H9 (cell line): ENCODE results near the gene USP37. TPM values are rescaled to one million over a fixed set of nuclear protein-coding genes. Genes with fewer than 3 reads are reported as not detected.

Experiments used
- DNase-seq: peaks from one replicate; pipeline ENCODE4 v3.0.0-alpha.2; 2017
- H2AFZ ChIP-seq: one replicate; pipeline ENCODE4 v1.6.1; 2013; ENCODE audit warnings: mild to moderate bottlenecking, low read length, control low read depth, moderate library complexity
- H2AK5ac ChIP-seq: 2 replicates; pipeline ENCODE4 v1.6.1; 2013; ENCODE audit warnings: low read length, control low read depth, mixed read lengths; ENCODE audit not compliant: insufficient read length
- H2BK120ac ChIP-seq: one replicate; pipeline ENCODE4 v1.6.1; 2013; ENCODE audit warnings: low read depth, mild to moderate bottlenecking, low read length, control low read depth, inconsistent platforms; ENCODE audit not compliant: poor library complexity, severe bottlenecking
- H2BK12ac ChIP-seq: 2 replicates; pipeline ENCODE4 v1.6.1; 2013; ENCODE audit warnings: low read length, control low read depth, mixed read lengths, low read depth; ENCODE audit not compliant: insufficient read length
- H2BK15ac ChIP-seq: 2 replicates; pipeline ENCODE4 v1.6.1; 2013; ENCODE audit warnings: low read depth, low read length, control low read depth
- H2BK20ac ChIP-seq: one replicate; pipeline ENCODE4 v1.6.1; 2013; ENCODE audit warnings: low read depth, mild to moderate bottlenecking, low read length, control low read depth, inconsistent platforms; ENCODE audit not compliant: poor library complexity, severe bottlenecking
- H2BK5ac ChIP-seq: 2 replicates; pipeline ENCODE4 v1.6.1; 2013; ENCODE audit warnings: low read length, control low read depth, mixed read lengths; ENCODE audit not compliant: insufficient read length
- H3K14ac ChIP-seq: 2 replicates; pipeline ENCODE4 v1.6.1; 2013; ENCODE audit warnings: low read length, control low read depth; ENCODE audit not compliant: insufficient read depth
- H3K18ac ChIP-seq: 2 replicates; pipeline ENCODE4 v1.6.1; 2013; ENCODE audit warnings: low read depth, mild to moderate bottlenecking, mixed read lengths, low read length, control low read depth; ENCODE audit not compliant: insufficient read length
- H3K23ac ChIP-seq: 2 replicates; pipeline ENCODE4 v1.6.1; 2013; ENCODE audit warnings: low read length, control low read depth, mixed read lengths, low read depth; ENCODE audit not compliant: insufficient read length
- H3K23me2 ChIP-seq: 2 replicates; pipeline ENCODE4 v1.6.1; 2013; ENCODE audit warnings: low read depth, mild to moderate bottlenecking, mixed read lengths, low read length, control low read depth; ENCODE audit not compliant: insufficient read length, poor library complexity, severe bottlenecking
- H3K27ac ChIP-seq: 2 replicates; pipeline ENCODE4 v1.5.1; 2013; ENCODE audit warnings: low read length, control low read depth, mixed read lengths, low read depth; ENCODE audit not compliant: insufficient read length
- H3K27me3 ChIP-seq: 2 replicates; pipeline ENCODE4 v1.6.1; 2013; ENCODE audit warnings: low read length, control low read depth, inconsistent platforms; ENCODE audit not compliant: insufficient read depth
- H3K4ac ChIP-seq: 2 replicates; pipeline ENCODE4 v1.6.1; 2013; ENCODE audit warnings: low read depth, mild to moderate bottlenecking, control low read depth, inconsistent platforms, low read length, moderate library complexity
- H3K4me1 ChIP-seq: 2 replicates; pipeline ENCODE4 v1.6.1; 2013; ENCODE audit warnings: low read length, control low read depth, inconsistent platforms; ENCODE audit not compliant: insufficient read depth
- H3K4me2 ChIP-seq: 2 replicates; pipeline ENCODE4 v1.6.1; 2013; ENCODE audit warnings: low read length, control low read depth, mixed read lengths; ENCODE audit not compliant: insufficient read length, insufficient read depth
- H3K56ac ChIP-seq: 2 replicates; pipeline ENCODE4 v1.6.1; 2013; ENCODE audit warnings: low read depth, mild to moderate bottlenecking, mixed read lengths, low read length, control low read depth; ENCODE audit not compliant: insufficient read length
- H3K79me1 ChIP-seq: 2 replicates; pipeline ENCODE4 v1.6.1; 2013; ENCODE audit warnings: low read depth, mild to moderate bottlenecking, moderate library complexity, low read length, control low read depth, inconsistent platforms; ENCODE audit not compliant: insufficient read depth, poor library complexity, severe bottlenecking
- H3K79me2 ChIP-seq: 2 replicates; pipeline ENCODE4 v1.6.1; 2013; ENCODE audit warnings: low read length, control low read depth, inconsistent platforms; ENCODE audit not compliant: insufficient read depth
- H3K9ac ChIP-seq: 2 replicates; pipeline ENCODE4 v1.6.1; 2013; ENCODE audit warnings: low read length, control low read depth, mixed read lengths; ENCODE audit not compliant: insufficient read length; ENCODE audit errors: extremely low read depth
- H3K9me3 ChIP-seq: one replicate; pipeline ENCODE4 v1.6.1; 2013; ENCODE audit warnings: low read depth, low read length, inconsistent platforms; ENCODE audit not compliant: control insufficient read depth
- H3T11ph ChIP-seq: one replicate; pipeline ENCODE4 v1.6.1; 2013; ENCODE audit warnings: mild to moderate bottlenecking, low read length, control low read depth, inconsistent platforms
- H4K20me1 ChIP-seq: one replicate; pipeline ENCODE4 v1.6.1; 2013; ENCODE audit not compliant: control insufficient read depth, insufficient read length, insufficient read depth
- H4K5ac ChIP-seq: 2 replicates; pipeline ENCODE4 v1.6.1; 2013; ENCODE audit warnings: low read depth, mild to moderate bottlenecking, mixed read lengths, low read length, control low read depth; ENCODE audit not compliant: insufficient read length
- H4K8ac ChIP-seq: replicated peaks from 2 replicates; pipeline ENCODE4 v1.6.1; 2013; ENCODE audit warnings: low read length, control low read depth, mixed read lengths, low read depth; ENCODE audit not compliant: insufficient read length
- H4K91ac ChIP-seq: 2 replicates; pipeline ENCODE4 v1.6.1; 2013; ENCODE audit warnings: low read depth, mild to moderate bottlenecking, moderate library complexity, mixed read lengths, low read length, control low read depth; ENCODE audit not compliant: insufficient read length
- H3K27ac Mint-ChIP-seq, 3 experiments: 2 replicates in 2 of 3; 3 replicates in 1 of 3; pipeline ENCODE4 v1.8.0; 2020 to 2021; ENCODE audit warnings: mixed read lengths in 3 of 3, mild to moderate bottlenecking in 1 of 3, moderate library complexity in 1 of 3
- H3K27me3 Mint-ChIP-seq: 2 replicates; pipeline ENCODE4 v1.8.0; 2021; ENCODE audit warnings: low read depth, mild to moderate bottlenecking, moderate library complexity, mixed read lengths
- H3K36me3 Mint-ChIP-seq, 3 experiments: 2 replicates in 2 of 3; 3 replicates in 1 of 3; pipeline ENCODE4 v1.8.0; 2020 to 2021; ENCODE audit warnings: low read depth in 3 of 3, mixed read lengths in 3 of 3; ENCODE audit not compliant: insufficient read depth in 1 of 3
- H3K4me1 Mint-ChIP-seq, 2 experiments: 2 replicates each; pipeline ENCODE4 v1.8.0; 2020; ENCODE audit warnings: mixed read lengths in 2 of 2
- H3K4me3 Mint-ChIP-seq, 2 experiments: 2 replicates in 1 of 2; 3 replicates in 1 of 2; pipeline ENCODE4 v1.8.0; 2020 to 2021; ENCODE audit warnings: mild to moderate bottlenecking in 2 of 2, mixed read lengths in 2 of 2, moderate library complexity in 1 of 2
- H3K9me3 Mint-ChIP-seq, 2 experiments: 2 replicates in 1 of 2; 3 replicates in 1 of 2; pipeline ENCODE4 v1.8.0; 2020; ENCODE audit warnings: mild to moderate bottlenecking in 2 of 2, mixed read lengths in 2 of 2, moderate library complexity in 1 of 2
- CTCF ChIP-seq: fragments of 200-600 bp; sonication (generic); conservative IDR thresholded peaks from 3 replicates; pipeline ENCODE4 v1.8.0; 2021; ENCODE audit warnings: antibody characterized with exemption, mild to moderate bottlenecking
- WGBS: extraction: QIAGEN DNeasy Blood & Tissue Kit; methylation state at CpG from one replicate; pipeline ENCODE4 v1.1.7; 2013; ENCODE audit warnings: missing lambda C conversion rate, low lambda C conversion rate, mixed read lengths; ENCODE audit not compliant: insufficient read length; ENCODE audit errors: extremely low coverage; 5-methylcytosine and 5-hydroxymethylcytosine counted together
- total RNA-seq: library from RNA; stranded (reverse); gene quantifications from 2 replicates; pipeline ENCODE4 v1.2.1, GENCODE V29; 2021

Gene USP37
- total RNA-seq, 1 experiment from 2014 or later = 34.9 TPM

GRCh38 chr2:218615868-218616315 lies 47.7 kb upstream of the USP37 start:
- no peak overlapping the region for H2BK120ac ChIP-seq
- no peak overlapping the region for H3K56ac ChIP-seq
- H4K5ac ChIP-seq = no peak overlapping the region
- H3K27me3 ChIP-seq = no peaks in the 10 kb centered on the region
- H3K4me1 Mint-ChIP-seq = no peaks in the 10 kb centered on the region
- TF ChIP-seq CTCF = no peak
- no peaks in the 10 kb centered on the region for H4K20me1 ChIP-seq
- H3K79me1 ChIP-seq = no peaks in the 10 kb centered on the region
- no peaks in the 10 kb centered on the region for H3K9me3 ChIP-seq
- H3K23me2 ChIP-seq = no peaks in the 10 kb centered on the region
- no peak overlapping the region for H3K18ac ChIP-seq
- H3K9ac ChIP-seq = no peak overlapping the region
- H2BK20ac ChIP-seq = no peak overlapping the region
- no peaks in the 10 kb centered on the region for H3K4me1 ChIP-seq
- H3K14ac ChIP-seq = peak overlapping the region; percentile 29; the same call in 1 of the 2 replicates
- H4K91ac ChIP-seq = no peak overlapping the region
- H4K8ac ChIP-seq = no peak overlapping the region
- no peaks in the 10 kb centered on the region; the same call in 1 of the 2 replicates for H3K27me3 Mint-ChIP-seq
- H2BK12ac ChIP-seq = no peak overlapping the region
- H3K4me2 ChIP-seq = no peak overlapping the region
- no peak overlapping the region for H3T11ph ChIP-seq
- H2AFZ ChIP-seq = no peak overlapping the region
- no peak overlapping the region for H3K4ac ChIP-seq
- H3K4me3 Mint-ChIP-seq = no peak overlapping the region
- H2BK5ac ChIP-seq = no peak overlapping the region
- H3K23ac ChIP-seq = no peak overlapping the region
- H3K9me3 Mint-ChIP-seq = no peaks in the 10 kb centered on the region
- no peak overlapping the region for H2AK5ac ChIP-seq
- H3K36me3 Mint-ChIP-seq = no peaks in the 10 kb centered on the region; a peak in 1 of 7 replicates
- no peak overlapping the region for H2BK15ac ChIP-seq
- H3K79me2 ChIP-seq = no peaks in the 10 kb centered on the region
- DNase-seq = no peak
- no peak overlapping the region for H3K27ac ChIP-seq
- no peak overlapping the region; a peak in 1 of 7 replicates for H3K27ac Mint-ChIP-seq
- no CpG with 5 or more reads among the region's 6 CpGs for WGBS
